Astrocyte (in vitro differentiated cells and primary cell): ENCODE results near the gene KYNU.

Experiments
- EZH2 ChIP-seq: IDR thresholded peaks from 2 replicates; pipeline ENCODE4 v1.6.1; 2012; ENCODE audit warnings: mild to moderate bottlenecking, low read length, inconsistent platforms; ENCODE audit not compliant: insufficient read depth
- TF ChIP-seq, protein P1 (sequence below): IDR thresholded peaks from 2 replicates; pipeline ENCODE4 v1.5.1; 2011; ENCODE audit warnings: low read depth, mild to moderate bottlenecking, inconsistent platforms, low read length, moderate library complexity; ENCODE audit not compliant: insufficient read depth

DNA sequence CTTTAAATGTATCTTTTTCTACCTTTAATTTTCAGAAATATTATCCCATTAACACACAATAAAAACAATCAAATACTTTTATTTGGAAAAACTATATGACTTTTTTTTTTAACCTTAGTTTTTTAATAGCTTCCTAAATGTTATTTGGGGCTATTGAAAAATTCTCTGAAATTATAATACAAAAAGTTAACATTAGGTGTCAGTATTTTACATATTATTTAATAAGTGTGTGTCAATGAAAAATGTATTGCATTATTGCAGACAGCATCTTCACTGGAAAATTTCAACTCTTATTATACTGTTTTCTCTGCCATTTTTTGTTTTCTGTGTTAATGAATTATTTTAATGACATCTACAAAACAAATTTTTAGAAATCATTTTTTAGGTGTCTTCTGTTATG lies 200.6 kb downstream of the KYNU start:
- TF ChIP-seq, protein P1, sequence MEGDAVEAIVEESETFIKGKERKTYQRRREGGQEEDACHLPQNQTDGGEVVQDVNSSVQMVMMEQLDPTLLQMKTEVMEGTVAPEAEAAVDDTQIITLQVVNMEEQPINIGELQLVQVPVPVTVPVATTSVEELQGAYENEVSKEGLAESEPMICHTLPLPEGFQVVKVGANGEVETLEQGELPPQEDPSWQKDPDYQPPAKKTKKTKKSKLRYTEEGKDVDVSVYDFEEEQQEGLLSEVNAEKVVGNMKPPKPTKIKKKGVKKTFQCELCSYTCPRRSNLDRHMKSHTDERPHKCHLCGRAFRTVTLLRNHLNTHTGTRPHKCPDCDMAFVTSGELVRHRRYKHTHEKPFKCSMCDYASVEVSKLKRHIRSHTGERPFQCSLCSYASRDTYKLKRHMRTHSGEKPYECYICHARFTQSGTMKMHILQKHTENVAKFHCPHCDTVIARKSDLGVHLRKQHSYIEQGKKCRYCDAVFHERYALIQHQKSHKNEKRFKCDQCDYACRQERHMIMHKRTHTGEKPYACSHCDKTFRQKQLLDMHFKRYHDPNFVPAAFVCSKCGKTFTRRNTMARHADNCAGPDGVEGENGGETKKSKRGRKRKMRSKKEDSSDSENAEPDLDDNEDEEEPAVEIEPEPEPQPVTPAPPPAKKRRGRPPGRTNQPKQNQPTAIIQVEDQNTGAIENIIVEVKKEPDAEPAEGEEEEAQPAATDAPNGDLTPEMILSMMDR, result no peak
- no peak for TF ChIP-seq EZH2
